Gastrocnemius medialis (tissue), 4 donors: ENCODE measurements around the gene ETV6. TPM values are rescaled to one million over a fixed set of nuclear protein-coding genes. Genes with fewer than 3 reads are reported as not detected.
A peak's percentile ranks its signal among the peaks of the same experiment; 100 is the strongest.

Source experiments
- ATAC-seq, 2 donors: fragments of 150-250 bp; one replicate each; pipeline ENCODE4 v1.9.1; 2016
- DNase-seq, 2 donors: peaks; one replicate each; pipeline ENCODE4 v3.0.0-alpha.2; 2019
- H3K27ac ChIP-seq, 4 donors: fragments of 200-600 bp; sonication (generic); 1 replicate in 1 of 4; 2 replicates in 3 of 4; pipeline ENCODE4 v1.5.1; 2016 to 2018; ENCODE audit warnings: mild to moderate bottlenecking in 2 of 4, moderate library complexity in 1 of 4
- H3K27me3 ChIP-seq, 3 donors: fragments of 200-600 bp; sonication (generic) in 2 of 3; 1 replicate in 1 of 3; 2 replicates in 2 of 3; pipeline versions ENCODE4 v1.5.1 to v1.6.0; 2016 to 2019; ENCODE audit warnings: mild to moderate bottlenecking in 1 of 3, moderate library complexity in 1 of 3
- H3K36me3 ChIP-seq, 2 donors: fragments of 200-600 bp; sonication (generic) in 1 of 2; one replicate each; pipeline ENCODE4 v1.5.1; 2017 to 2018
- H3K4me1 ChIP-seq, 2 donors: fragments of 200-600 bp; sonication (generic) in 1 of 2; one replicate each; pipeline ENCODE4 v1.5.1; 2016 to 2017; ENCODE audit warnings: mild to moderate bottlenecking in 2 of 2
- H3K4me3 ChIP-seq, 4 donors: fragments of 200-600 bp; sonication (generic) in 3 of 4; 1 replicate in 1 of 4; 2 replicates in 3 of 4; pipeline ENCODE4 v1.5.1; 2016 to 2019; ENCODE audit warnings: mild to moderate bottlenecking in 2 of 4
- H3K9me3 ChIP-seq, 3 donors: fragments of 200-600 bp; sonication (generic) in 2 of 3; 1 replicate in 1 of 3; 2 replicates in 2 of 3; pipeline ENCODE4 v1.5.1; 2016 to 2019
- CTCF ChIP-seq, 5 experiments: fragments of 450-650 bp in 3 of 5; fragments of 200-600 bp in 2 of 5; sonication (generic) in 2 of 5; IDR thresholded peaks in 4 of 5; conservative IDR thresholded peaks in 1 of 5; 1 replicate in 4 of 5; 2 replicates in 1 of 5; pipeline ENCODE4 v1.5.1; 2016 to 2019; ENCODE audit warnings: antibody characterized with exemption in 5 of 5, mild to moderate bottlenecking in 3 of 5, moderate library complexity in 3 of 5
- POLR2A ChIP-seq, 2 donors: fragments of 450-650 bp; IDR thresholded peaks; one replicate each; pipeline ENCODE4 v1.6.1; 2017; ENCODE audit warnings: antibody characterized with exemption in 2 of 2, mild to moderate bottlenecking in 2 of 2, moderate library complexity in 2 of 2
- in situ Hi-C, 4 donors: fragments of 200-750 bp; cut with MboI; loops; one replicate each; pipeline versions ENCODE4 v1.15.0 to v1.8.0; 2017; ENCODE audit warnings: low sequenced_read_pairs in 4 of 4
- intact Hi-C: fragments of 100-400 bp; cut with DNase I; formaldehyde crosslinking; loops from one replicate; pipeline ENCODE4 v1.15.1; 2023; ENCODE audit warnings: low total_unique reads
- total RNA-seq, 4 donors: library from RNA; depleted of rRNA; stranded (reverse); fragments of >200 nt; gene quantifications; one replicate each; pipeline versions ENCODE4 v1.1.0 to v1.2.3, GENCODE V29; 2016

ETV6 gene
- total RNA-seq, 4 donors from 2014 or later: 2.8 to 5.9 (median 3.3) TPM

- intact Hi-C loops (no loop called here), in situ Hi-C loops (no loop called here)
- DNase-seq (no peak), ATAC-seq (no peak)
- Histone ChIP-seq H3K9me3 (no peaks in the 10 kb centered on the region), H3K4me3 (no peak overlapping the region), H3K4me1 (peaks cover 29 to 37% of the 10 kb centered on the region in 2 donors), H3K27me3 (no peaks in the 10 kb centered on the region), H3K27ac (peak overlapping the region in 2 of 4 donors; percentile 2 to 8), H3K36me3 (no peaks in the 10 kb centered on the region)
- TF ChIP-seq POLR2A (IDR thresholded peaks at IDR 0.05) (no peak), CTCF (IDR thresholded peaks at IDR 0.05 in 4 of 5, conservative IDR thresholded peaks at IDR 0.05 in 1 of 5) (no peak)
Measured at GRCh38 chr12:11753826-11754225, 104.4 kb downstream of the ETV6 start.

- Histone ChIP-seq H3K27me3 (no peaks in the 10 kb centered on the region), H3K36me3 (no peaks in the 10 kb centered on the region), H3K4me3 (no peak overlapping the region), H3K27ac (peak overlapping the region in 1 of 4 donors; percentile 2), H3K4me1 (peaks cover 31 to 38% of the 10 kb centered on the region in 2 donors), H3K9me3 (no peaks in the 10 kb centered on the region)
- ATAC-seq: no peak
- in situ Hi-C loops: no loop called here
- no peak for TF ChIP-seq POLR2A (IDR thresholded peaks at IDR 0.05)
- intact Hi-C loops: no loop called here
- DNase-seq: no peak
Measured at GRCh38 chr12:11754256-11754655, 104.8 kb downstream of the ETV6 start.

GRCh38 chr12:11755302-11755930 lies 105.9 kb downstream of the ETV6 start:
- H3K27ac ChIP-seq: peak overlapping the region; percentile 36 to 57 (median 51)
- H3K4me3 ChIP-seq: no peak overlapping the region
- no peak for DNase-seq
- intact Hi-C loops: loop anchor here (5.0 kb wide), 1 partner anchor 42 kb away; no protein-coding TSS in a partner anchor
- in situ Hi-C loops: no loop called here
- ATAC-seq: no peak
- H3K36me3 ChIP-seq: no peaks in the 10 kb centered on the region
- H3K9me3 ChIP-seq: no peaks in the 10 kb centered on the region
- H3K4me1 ChIP-seq: peaks cover 35 to 38% of the 10 kb centered on the region in 2 donors
- TF ChIP-seq CTCF (IDR thresholded peaks at IDR 0.05 in 4 of 5, conservative IDR thresholded peaks at IDR 0.05 in 1 of 5): no peak
- TF ChIP-seq POLR2A (IDR thresholded peaks at IDR 0.05): no peak
- H3K27me3 ChIP-seq: no peaks in the 10 kb centered on the region

- no peak for TF ChIP-seq CTCF (IDR thresholded peaks at IDR 0.05 in 4 of 5, conservative IDR thresholded peaks at IDR 0.05 in 1 of 5)
- TF ChIP-seq POLR2A (IDR thresholded peaks at IDR 0.05): no peak
- intact Hi-C loops: loop anchor here (5.0 kb wide), 1 partner anchor 41 kb away; no protein-coding TSS in a partner anchor
Measured at GRCh38 chr12:11756022-11756421, 106.5 kb downstream of the ETV6 start.

GRCh38 chr12:11756523-11756922 lies 107.0 kb downstream of the ETV6 start:
- peaks cover 35 to 40% of the 10 kb centered on the region in 2 donors for H3K4me1 ChIP-seq
- intact Hi-C loops (loop anchor here (5.0 kb wide), 1 partner anchor 41 kb away; no protein-coding TSS in a partner anchor), in situ Hi-C loops (no loop called here)
- peak overlapping the region in 2 of 4 donors; percentile 56 to 57 for H3K27ac ChIP-seq
- H3K4me3 ChIP-seq: no peak overlapping the region
- H3K9me3 ChIP-seq: no peaks in the 10 kb centered on the region
- no peaks in the 10 kb centered on the region for H3K36me3 ChIP-seq
- DNase-seq (no peak), ATAC-seq (no peak)
- H3K27me3 ChIP-seq: no peaks in the 10 kb centered on the region
- no peak for TF ChIP-seq POLR2A (IDR thresholded peaks at IDR 0.05)
- TF ChIP-seq CTCF (IDR thresholded peaks at IDR 0.05 in 4 of 5, conservative IDR thresholded peaks at IDR 0.05 in 1 of 5): no peak

More at GRCh38 chr12:11756022-11756421, 106.5 kb downstream of the ETV6 start:
- ATAC-seq (peak; percentile 72 to 79), DNase-seq (peak in 1 of 2 donors; percentile 39)
- Histone ChIP-seq H3K4me1 (peaks cover 35 to 38% of the 10 kb centered on the region in 2 donors), H3K36me3 (no peaks in the 10 kb centered on the region), H3K4me3 (no peak overlapping the region), H3K27ac (peak overlapping the region; percentile 36 to 57 (median 48)), H3K27me3 (no peaks in the 10 kb centered on the region), H3K9me3 (no peaks in the 10 kb centered on the region)
- in situ Hi-C loops: no loop called here
